ENCODE data around the gene SCN5A. TPM values are rescaled to one million over a fixed set of nuclear protein-coding genes. Genes with fewer than 3 reads are reported as not detected.

The SCN5A gene
- total RNA-seq, 1 donor from 2014 or later = not detected

GRCh38 chr3:38595393-38595792 is 54.1 kb downstream of the SCN5A start:
- H3K4me3 Mint-ChIP-seq = no peak overlapping the region
- no peaks in the 10 kb centered on the region for H3K9me3 Mint-ChIP-seq
- peaks cover 23% of the 10 kb centered on the region for H3K27me3 Mint-ChIP-seq
- ChIA-PET CTCF (no interaction called here), POLR2A (no interaction called here)
- no peaks in the 10 kb centered on the region for H3K4me1 Mint-ChIP-seq
- no peak for DNase-seq
- H3K27ac Mint-ChIP-seq = no peak overlapping the region
- TF ChIP-seq, protein P1, sequence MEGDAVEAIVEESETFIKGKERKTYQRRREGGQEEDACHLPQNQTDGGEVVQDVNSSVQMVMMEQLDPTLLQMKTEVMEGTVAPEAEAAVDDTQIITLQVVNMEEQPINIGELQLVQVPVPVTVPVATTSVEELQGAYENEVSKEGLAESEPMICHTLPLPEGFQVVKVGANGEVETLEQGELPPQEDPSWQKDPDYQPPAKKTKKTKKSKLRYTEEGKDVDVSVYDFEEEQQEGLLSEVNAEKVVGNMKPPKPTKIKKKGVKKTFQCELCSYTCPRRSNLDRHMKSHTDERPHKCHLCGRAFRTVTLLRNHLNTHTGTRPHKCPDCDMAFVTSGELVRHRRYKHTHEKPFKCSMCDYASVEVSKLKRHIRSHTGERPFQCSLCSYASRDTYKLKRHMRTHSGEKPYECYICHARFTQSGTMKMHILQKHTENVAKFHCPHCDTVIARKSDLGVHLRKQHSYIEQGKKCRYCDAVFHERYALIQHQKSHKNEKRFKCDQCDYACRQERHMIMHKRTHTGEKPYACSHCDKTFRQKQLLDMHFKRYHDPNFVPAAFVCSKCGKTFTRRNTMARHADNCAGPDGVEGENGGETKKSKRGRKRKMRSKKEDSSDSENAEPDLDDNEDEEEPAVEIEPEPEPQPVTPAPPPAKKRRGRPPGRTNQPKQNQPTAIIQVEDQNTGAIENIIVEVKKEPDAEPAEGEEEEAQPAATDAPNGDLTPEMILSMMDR (IDR thresholded peaks at IDR 0.05) = no peak
- no peaks in the 10 kb centered on the region for H3K36me3 Mint-ChIP-seq (ENCODE audit: low read depth)
- intact Hi-C loops (cut with micrococcal nuclease) = no loop called here
- no peak for ATAC-seq (ENCODE audit: low read depth)

GRCh38 chr3:38590521-38590920 is 59.0 kb downstream of the SCN5A start:
- ChIA-PET POLR2A (no interaction called here), CTCF (no interaction called here)
- no peak for ATAC-seq (ENCODE audit: low read depth)
- no peak overlapping the region for H3K4me3 Mint-ChIP-seq
- no peak overlapping the region for H3K27ac Mint-ChIP-seq
- peaks cover 8% of the 10 kb centered on the region for H3K27me3 Mint-ChIP-seq
- no peaks in the 10 kb centered on the region for H3K4me1 Mint-ChIP-seq
- H3K9me3 Mint-ChIP-seq = no peaks in the 10 kb centered on the region
- peak; percentile 4 for DNase-seq
- no peaks in the 10 kb centered on the region for H3K36me3 Mint-ChIP-seq (ENCODE audit: low read depth)
- intact Hi-C loops (cut with micrococcal nuclease) = no loop called here
- TF ChIP-seq, protein P1 (IDR thresholded peaks at IDR 0.05) = no peak

DNA sequence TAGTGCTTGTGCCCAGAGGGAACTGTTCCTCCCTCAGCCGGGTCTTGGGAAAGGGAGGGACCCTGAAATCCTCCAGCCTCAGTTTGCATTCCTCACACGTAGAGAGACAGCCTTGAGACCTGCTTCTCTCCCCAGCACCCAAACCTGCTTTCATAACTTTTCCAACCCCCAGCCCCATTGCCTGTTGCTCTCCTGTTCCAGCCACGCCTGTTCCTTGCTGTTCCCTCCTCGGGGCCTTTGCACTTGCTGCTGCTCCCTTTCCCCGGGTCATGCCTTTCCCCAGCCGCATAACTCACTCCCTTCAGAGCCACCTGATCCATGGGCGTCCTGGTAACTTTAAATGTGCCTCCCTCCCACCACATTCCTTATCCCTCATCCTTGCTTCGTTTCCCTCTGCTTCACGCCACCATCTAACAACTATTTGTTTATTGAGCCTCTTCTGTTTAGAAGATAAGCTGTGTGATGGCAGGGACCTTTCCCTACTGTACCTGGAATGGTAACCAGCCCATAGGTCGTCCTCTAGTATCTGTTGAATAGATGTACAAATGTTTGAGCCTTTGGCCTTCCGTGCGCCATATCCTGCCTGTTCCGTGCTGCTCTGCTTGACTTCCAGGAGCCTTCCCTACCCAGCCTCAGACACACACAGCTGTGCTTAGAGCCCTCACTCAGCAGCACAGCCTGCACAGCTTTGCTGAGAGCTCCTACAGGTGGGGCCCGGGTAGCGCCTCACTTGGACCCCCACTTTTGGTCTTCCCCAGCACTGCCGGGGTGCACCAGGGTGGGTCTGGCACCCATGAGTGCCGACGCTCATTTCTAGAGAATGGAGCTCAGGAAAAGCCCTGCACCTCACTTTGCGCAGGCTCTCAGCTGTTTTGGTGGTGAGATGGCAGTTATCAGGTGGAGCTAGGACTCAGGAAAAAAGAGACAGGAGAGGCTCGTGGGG is 60.2 kb downstream of the SCN5A start:
- DNase-seq = peak; percentile 3
- H3K4me3 Mint-ChIP-seq = no peak overlapping the region
- no peak overlapping the region for H3K27ac Mint-ChIP-seq

GRCh38 chr3:38588371-38588971 is 61.0 kb downstream of the SCN5A start:
- POLR2A ChIA-PET = no interaction called here
- TF ChIP-seq, protein P1 (IDR thresholded peaks at IDR 0.05) = no peak
- DNase-seq (peak; percentile 4), ATAC-seq (ENCODE audit: low read depth) (no peak)
- CTCF ChIA-PET = no interaction called here
- Mint-ChIP-seq H3K4me1 (no peaks in the 10 kb centered on the region), H3K9me3 (no peaks in the 10 kb centered on the region), H3K36me3 (ENCODE audit: low read depth) (no peaks in the 10 kb centered on the region), H3K27me3 (peaks cover 8% of the 10 kb centered on the region), H3K27ac (no peak overlapping the region), H3K4me3 (no peak overlapping the region)
- intact Hi-C loops (cut with micrococcal nuclease) = no loop called here

More for the DNA sequence above, 60.2 kb downstream of the SCN5A start:
- intact Hi-C loops (cut with micrococcal nuclease) = no loop called here
- peaks cover 8% of the 10 kb centered on the region for H3K27me3 Mint-ChIP-seq
- no peaks in the 10 kb centered on the region for H3K36me3 Mint-ChIP-seq (ENCODE audit: low read depth)
- no peak for ATAC-seq (ENCODE audit: low read depth)
- CTCF ChIA-PET = no interaction called here
- no peaks in the 10 kb centered on the region for H3K9me3 Mint-ChIP-seq
- H3K4me1 Mint-ChIP-seq = no peaks in the 10 kb centered on the region
- TF ChIP-seq, protein P1 (IDR thresholded peaks at IDR 0.05) = no peak
- POLR2A ChIA-PET = no interaction called here

DNA sequence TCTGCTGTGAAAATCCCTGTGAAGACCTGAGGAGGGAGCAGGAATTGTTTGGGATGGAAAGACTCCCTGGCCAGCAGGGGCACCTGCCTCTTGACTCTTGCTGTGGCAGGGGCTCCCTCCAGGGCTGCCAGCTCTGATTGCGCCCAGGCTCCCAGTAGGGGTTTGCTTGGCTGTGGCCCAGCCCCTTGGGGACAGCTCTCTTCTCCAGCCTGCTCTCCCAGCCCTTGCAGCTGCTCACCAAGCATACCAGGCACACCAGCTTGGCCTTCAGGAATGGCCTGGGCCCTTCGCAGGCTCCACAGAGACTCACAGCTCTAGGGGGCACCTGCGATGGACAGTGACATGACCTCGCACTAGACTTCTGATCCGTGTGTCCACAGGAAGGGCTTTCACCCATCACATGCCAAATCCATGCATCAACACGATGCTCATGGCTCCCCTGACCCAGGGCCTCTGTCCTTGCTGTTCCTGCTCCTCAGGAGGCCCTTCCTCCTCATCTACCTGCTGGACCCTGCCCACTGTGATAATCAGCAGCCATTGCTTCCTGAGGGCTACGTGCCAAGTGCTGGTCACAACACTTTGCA is 61.8 kb downstream of the SCN5A start:
- intact Hi-C loops (cut with micrococcal nuclease) = no loop called here
- Mint-ChIP-seq H3K36me3 (ENCODE audit: low read depth) (no peaks in the 10 kb centered on the region), H3K27me3 (peaks cover 8% of the 10 kb centered on the region), H3K4me3 (no peak overlapping the region), H3K27ac (no peak overlapping the region), H3K4me1 (no peaks in the 10 kb centered on the region), H3K9me3 (no peaks in the 10 kb centered on the region)
- TF ChIP-seq, protein P1 (IDR thresholded peaks at IDR 0.05) = no peak
- peak; percentile 6 for DNase-seq
- ChIA-PET POLR2A (no interaction called here), CTCF (no interaction called here)
- no peak for ATAC-seq (ENCODE audit: low read depth)
